CD4-positive, alpha-beta T cell treated with Interleukin-17A for 1 hour (primary cell): ENCODE data around the gene ANO2.

Experiments
- DNase-seq: peaks from one replicate; pipeline ENCODE4 v3.0.0-alpha.2; 2020

ANO2 gene

DNA sequence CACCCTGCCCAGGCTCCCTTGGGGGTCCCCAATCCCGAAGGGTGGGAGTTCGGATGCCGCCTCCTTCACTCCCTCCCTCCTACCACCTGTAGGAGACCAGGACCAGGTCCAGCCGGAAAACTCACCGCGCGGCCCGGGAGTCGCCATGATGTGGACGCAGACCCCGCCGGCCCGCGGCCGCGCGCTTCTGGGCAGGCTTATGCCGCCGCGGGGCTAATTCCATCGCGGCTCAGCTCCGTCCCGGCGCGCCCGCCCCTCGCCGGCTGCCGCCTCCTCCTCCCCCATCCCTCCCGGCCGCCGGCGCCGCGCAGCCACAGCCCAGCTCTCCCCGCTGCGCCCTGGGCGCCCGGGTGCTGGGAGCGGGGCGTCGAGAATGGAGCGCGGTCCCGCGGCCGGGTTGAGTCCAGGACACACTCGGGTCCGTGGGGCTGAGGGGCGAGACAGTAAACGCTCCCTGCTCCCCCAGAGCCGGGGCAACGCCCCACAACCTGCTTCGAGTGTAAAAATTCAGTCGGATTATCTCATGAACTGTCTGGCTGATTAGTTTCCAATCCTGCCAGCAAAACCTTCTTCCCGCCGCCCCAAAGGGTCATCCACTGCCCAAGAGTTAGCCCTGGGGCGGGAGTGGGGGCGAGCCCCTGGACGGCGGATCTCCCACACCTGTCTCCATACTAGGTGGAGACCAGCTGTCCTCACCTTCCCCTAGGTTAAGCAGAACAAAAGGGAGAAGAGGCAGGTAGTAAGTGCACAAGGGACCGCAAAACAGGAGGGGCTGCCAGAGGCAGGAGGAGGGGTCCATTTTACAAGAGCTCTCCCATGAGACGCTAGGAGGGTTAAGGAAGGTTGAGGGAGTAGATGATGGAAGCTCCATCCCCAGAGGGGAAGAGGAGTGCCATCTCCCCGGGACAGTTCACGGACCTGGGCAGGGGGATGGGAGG, at the start of gene ANO2:
Gene ANO2 (minus strand): TSS at position 189 of the 938 bp plus-strand sequence. CDS start 42 bp downstream, at position 147.
- DNase-seq, result no peak

DNA sequence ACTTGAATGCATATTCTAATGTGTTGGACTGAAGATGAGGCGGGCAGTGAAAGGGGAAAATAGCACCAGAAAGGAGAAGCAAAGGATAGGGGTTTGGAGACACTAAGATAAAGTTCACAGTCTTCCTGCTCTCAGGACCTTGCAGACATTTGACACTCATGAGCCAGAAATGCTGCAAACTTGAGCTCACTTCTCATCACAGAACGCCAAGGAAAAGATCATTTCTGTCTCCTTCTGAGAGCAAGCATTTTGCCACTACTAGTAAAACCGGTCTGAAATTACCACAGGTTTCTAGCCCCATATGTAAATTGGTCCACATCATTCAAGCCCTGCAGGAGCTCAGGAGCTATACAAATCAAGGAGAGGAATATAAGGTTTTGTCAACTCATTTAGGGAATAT, 44.6 kb upstream of the ANO2 start:
- no peak for DNase-seq

DNA sequence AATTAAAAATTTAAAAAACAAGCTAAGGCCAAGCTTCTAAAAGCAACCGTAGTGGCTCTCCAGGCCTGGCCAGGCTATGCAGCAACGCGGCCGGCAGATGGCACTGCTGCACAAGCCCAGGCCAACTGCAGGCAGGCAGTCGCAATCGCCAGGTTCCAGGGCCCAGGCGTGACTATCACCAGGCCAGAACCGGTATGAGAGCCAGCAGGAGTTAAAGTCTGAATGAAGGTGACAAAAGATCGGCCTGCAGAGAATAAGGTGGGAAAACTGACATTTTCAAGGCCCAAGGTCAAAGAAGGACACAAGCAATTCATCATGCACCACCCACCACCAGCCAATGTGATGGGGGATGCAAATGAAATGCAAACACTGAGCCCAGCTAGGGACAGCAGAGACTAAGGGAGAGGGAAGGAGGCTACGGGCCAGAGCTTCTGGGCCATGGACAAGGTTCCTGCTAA, 43.6 kb upstream of the ANO2 start:
- DNase-seq, result peak; percentile 62

DNA sequence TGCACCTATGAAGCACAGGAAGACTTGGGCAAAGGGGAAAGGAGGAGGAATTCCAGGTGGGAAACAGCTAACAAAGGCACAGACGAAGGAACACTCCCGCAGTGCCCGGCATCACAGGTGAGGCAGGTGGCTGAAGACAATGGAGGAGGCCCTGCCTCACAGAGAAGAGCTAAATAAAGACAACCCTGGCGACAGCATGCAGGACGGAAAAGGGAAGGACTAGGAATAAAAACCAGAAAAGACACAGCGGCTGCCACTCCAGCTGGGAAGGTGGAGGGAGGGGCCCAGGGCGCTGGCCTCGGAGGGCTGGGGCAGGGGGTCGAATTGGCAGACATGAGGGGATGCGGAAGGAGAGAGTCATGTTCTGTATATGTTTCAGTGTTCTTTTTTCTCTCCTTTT, 43.0 kb upstream of the ANO2 start:
- no peak for DNase-seq

DNA sequence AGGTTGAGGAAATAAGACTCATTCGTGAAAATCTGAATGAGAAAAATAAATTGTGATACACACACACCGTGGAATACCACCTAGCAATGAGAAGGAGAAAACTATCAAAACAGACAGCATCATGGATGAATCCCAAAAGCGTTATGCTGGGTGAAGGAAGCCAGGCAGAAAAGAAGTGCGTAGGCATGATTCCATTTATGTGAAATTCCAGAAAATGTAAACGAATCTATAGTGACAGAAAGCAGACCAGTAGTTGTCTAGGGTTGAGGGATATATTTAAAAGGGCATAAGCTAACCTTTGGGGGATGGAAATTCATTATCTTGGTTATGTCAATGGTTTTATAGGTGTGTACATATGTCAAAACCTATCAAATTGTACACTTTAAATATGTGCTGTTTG, 42.5 kb upstream of the ANO2 start:
- no peak for DNase-seq

DNA sequence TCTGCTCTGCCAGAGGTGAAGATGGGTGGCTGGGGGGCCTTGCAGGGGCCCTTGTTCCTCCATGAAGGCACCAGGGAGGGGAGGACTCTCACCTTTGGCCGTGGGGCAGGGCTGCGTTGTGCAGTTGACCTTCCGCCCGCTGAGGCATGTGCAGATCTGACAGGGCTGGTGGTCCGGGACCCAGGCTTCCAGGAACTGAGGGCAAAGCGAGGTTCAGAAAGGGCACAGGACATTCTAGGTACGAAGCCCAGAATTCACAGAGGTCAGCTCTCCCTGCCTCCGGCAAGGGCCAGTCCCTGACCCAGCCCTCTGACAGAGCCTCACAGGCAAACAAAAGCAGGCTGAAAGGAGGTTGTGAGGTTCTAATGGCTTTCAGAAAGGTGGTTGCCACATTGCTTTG, 40.4 kb upstream of the ANO2 start:
- DNase-seq, result no peak

DNA sequence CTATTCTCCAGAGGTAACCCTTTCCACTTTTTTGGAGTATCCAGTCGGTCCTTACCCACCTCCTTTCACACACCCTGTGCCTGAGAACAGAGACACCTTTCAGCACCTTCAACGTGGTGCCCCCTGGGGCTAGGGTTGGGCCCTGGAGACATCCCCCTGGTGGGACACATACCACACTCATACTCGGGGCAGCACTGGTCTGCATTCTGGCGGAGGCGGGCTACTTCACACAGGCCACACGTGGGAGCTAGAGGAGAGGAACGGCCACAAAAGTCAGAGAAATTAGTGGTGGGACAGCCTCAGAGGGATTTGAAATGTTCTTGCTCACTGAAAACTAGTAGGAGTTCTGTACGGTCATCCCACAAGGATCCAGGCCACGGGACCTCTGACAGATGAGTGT, 39.8 kb upstream of the ANO2 start:
- DNase-seq, result no peak

DNA sequence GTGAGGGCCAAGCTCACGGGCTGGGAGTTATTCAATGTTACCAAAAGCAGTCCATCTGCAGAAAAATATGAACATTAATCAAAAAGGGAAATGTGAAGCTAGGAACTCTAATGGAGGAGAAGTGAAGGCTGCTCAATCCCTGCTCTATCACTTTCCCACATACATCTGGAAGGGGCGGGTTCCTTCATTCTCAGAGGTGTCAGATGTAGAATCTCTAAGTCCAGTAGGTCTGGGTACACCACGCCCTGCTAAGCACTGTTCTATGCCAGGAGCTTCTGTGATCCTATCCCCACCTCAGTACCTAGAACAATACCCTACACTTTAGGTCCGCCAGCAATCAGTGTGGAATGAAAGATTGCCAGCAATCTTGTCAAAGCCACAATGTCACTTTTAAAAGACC, 37.0 kb upstream of the ANO2 start:
- no peak for DNase-seq

DNA sequence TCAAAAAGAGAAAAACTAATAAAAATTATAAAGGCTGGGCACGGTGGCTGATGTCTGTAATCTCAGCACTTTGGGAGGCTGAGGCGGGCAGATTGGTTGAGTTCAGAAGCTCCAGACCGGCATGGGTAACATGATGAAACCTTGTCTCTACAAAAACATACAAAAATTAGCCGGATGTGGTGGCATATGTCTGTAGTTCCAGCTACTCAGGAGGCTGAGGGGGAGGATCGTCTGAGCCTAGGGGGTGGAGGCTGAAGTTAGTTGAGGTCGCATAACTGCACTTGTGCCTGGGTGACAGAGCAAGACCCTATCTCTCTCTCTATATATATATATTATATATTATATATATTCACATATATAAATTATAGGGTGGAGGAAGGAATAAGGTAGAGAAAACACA, 32.5 kb upstream of the ANO2 start:
- no peak for DNase-seq

DNA sequence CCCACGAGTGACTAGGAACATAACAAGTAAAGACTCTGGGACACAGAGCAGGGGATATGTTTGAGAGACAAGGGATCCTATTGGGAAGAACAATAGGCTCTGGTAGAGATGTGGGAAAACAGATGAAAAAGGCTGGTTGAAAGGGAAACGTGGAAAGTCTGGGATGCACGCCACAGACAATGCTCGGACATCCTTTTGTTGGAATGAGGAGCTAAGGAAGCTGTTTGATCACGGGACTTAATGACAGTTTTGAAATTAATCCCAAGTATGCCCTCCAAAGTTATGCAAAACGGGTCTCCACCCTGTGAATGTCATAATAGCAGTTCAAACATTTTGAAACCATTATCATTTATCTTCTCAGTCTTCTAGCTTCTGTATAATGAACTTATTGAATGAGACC, 31.7 kb upstream of the ANO2 start:
- no peak for DNase-seq

DNA sequence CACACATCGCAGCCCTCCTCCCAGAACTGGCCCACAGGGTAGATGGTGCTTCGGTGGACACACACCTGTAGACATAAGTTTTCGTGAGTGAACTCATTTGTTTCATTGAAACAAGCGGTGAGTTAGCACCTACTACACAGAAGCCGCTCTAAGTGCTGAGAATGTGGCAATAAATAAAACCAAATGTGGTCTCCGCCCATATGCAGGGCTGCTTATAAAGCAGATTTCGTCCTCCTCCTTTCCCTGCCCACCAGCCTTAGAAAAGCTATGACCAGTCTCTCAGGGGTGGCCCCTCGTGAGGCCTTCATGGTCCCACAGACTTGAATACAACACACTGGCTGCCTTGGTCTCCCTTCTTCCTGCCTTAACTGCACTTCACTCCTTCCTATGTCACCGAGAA, 31.1 kb upstream of the ANO2 start:
- DNase-seq, result no peak

DNA sequence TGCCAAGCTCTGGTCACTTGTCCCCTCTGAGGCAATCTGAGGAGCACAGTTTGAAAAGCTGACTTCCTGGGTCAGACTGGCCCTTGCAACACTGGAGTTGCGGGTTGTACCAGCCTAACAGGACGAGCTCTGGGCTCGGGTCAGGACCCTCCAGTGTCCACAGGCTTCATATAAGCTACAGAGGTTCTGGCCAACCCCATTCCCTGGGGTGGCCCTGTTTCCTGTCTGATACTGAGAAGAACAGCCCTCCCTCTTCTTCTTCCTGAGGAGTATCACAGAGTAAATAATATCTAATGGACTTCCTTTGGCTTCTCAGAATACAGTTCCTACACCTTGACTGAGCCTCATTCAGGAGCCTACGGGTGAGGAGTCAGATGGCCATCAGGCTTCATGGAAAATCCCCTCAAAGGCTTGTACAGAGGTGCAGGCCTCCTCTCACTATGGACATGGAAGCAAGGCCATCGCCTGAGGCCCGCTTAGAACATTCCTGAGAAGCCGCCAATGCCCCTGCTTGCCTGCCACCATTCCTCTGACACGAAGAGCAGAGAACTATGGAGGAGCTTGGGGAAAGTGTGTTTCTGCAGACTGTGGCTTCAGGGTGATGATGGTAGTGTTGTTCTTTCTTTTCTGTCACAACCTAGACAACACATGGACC, 28.5 kb upstream of the ANO2 start:
- no peak for DNase-seq

DNA sequence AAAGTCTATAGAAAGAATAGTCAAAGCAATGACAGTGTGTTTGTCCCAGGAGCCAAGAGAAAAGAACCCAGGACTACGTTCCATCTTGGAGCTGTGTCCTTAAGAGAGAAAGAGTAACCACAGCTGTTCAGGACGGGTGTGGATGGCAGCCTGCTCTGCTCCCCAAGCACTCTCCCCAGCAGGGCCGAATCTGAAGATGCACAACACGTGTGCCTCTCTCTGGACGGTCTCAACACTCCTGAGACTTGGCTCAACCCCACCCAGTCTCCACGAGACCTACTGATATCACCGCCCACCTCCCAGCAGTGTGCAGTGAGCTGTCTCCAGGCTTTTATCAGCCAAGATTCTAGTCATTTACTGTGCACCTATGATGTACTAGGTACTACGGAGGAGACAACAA, 27.3 kb upstream of the ANO2 start:
- DNase-seq, result no peak

DNA sequence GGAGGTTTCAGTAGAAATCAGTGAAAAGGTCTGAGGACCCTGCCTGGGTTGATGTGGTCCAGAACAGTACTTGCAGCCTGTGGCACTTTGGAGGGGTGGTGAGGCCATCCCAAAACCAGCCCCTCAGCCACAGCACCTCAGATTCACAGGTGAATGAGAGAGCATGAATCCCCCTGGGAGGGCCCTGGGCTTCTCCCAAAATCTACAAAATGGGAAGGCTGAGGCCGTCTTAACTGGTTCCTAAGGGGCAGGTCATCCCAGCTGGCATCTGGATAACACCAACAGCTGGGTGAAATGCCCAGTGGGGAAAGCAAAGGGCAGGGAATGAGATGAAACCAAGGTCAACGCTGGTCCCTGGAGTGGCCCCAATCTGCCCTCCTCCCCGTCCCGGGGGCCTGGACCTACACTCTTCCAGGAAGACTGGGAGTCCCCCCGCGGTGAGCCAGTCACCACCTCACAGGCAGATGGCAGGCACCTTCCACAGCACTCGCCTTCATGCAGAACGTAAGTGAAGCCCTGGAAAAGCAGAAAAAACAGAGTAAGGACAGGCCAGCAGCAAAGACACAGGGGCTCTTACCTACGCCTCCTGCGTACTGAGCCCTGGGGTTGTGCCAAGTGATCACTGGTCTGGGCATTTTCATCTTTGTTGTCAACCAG, 26.3 kb upstream of the ANO2 start:
- DNase-seq, result no peak

DNA sequence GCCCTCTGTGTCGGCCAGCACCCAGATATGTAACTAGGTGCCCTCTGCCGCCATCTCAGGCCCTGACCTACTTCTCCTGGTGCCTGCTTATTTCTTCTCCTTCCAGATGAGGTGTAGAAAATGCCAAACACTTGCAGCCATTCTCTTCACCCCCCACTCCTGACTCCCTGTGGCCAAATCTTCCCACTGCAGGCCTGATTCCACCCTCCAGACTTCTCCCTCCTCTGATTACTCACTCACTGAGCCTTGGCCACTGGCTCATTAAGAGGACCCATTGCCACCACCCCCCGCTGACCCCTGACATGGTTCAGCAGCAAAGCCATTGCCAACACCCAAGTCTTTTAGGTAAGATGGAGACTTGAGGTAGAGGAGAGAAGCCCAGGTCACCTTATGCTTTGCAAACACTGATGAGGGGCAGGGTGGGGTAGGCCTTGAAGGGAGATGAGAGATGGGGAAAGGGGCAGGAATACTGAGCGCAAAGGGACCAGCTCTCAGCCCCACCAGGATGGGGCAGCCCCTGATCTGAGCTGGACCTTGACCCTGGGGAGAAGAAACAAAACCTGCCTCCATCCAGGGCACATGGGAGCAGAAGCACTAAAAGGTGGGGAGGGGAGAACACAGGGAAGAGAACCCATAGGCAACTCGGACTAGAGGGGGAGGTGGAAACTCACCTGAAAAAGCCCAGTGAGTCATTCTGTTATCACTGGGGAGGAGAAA, 25.1 kb upstream of the ANO2 start:
- DNase-seq, result no peak

DNA sequence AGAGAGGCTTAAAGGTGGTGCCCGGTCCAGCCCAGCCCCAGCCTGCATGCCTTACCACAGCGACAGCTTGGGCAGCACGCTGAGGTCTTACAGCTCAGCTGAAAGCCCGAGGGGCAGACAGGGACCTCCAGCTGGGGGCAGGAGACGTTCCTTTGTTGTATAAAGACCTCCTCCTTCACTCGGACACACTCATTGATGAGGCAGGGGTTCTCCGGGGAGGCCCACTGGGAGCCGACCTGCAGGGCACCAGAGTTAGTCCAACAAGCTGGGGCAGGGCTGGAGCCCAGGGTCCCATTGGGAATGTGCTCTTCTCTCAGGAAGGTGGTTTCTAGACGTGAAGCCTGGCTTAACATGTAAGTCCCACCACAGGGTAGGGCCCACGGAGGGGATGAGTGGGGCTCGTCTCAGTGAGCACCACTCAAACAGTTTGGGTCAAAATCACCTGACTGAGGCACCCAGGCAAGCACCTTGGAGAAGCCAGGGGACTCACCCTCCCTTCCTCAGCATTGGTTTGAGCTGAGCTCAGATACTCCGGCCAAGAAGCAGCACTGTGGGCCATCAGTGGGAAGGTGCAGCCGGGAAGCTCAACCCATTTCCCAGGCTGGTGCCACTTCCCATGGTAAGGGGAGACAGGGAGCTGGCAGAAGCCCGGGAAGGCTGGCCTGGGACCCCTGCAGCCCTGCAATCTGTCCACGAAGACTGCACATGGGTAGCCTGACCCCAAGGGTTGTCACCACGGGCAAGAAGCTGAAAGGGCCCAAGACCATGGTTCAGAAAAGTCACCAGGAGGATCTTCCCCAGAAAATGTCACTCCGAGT, 24.3 kb upstream of the ANO2 start:
- no peak for DNase-seq

DNA sequence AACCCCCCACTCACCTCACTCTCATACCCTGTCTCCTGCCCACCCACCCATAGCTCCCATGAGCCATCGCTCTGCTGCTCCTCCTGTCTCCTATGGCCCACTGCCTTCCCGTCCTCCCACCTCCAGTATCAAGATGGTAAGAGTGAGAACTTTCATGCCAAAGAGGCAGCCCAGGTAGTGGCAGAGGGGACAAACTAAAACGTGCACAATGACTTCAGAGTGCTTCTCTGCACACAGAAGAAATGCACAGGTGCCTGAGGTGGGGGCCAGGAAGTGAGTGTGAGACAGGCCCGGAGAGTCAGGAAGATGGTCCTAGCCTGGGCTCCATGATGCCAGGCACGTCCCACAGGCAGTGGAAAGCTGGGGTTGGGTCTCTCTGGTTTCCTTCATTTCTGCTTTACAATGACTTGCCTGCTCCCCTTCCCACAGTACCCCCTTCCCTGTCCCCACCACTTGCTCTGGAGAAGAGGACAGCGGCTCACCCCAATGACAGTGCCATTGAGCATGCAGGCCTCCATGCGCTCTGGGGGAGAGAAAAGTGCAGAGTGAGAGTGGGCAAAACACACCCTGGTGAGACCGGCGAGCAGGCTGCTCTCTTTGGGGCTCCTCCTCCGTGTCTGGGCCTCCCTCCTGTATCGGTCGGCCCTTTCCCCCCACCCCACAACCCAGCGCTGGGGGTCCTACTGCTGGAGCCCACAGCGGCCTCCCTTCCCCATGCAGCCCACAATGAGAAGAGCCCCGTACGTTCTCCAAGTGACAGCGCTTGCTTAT, 22.8 kb upstream of the ANO2 start:
- no peak for DNase-seq

DNA sequence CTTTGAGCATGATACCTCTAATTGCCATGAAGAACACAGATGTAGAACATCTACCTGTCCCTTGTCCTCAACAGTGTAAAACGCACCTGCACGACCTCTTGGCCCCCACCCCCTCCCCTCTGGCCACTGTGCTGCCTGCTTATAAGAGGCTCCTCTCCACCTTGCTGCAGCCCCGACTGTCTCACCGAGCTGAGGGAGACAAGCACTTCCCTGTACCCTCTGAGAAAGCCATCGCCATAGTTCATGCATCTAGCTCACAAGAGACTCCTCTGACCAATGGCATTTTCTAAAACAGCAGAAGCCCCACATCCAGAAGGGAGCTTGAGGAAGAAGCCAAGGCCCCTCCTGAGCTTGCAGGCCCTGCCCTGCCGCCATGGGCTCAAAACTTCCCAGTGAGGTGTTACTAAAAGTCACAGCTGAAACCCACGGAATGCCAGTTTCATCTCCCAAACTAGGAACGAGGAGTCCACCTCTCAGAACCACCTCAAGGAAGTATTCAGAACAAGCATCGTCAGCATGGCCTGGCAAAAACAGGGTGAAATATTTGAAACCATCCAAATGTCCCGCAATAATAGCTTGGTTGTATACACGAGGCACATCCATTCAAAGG, 21.5 kb upstream of the ANO2 start:
- DNase-seq, result no peak

DNA sequence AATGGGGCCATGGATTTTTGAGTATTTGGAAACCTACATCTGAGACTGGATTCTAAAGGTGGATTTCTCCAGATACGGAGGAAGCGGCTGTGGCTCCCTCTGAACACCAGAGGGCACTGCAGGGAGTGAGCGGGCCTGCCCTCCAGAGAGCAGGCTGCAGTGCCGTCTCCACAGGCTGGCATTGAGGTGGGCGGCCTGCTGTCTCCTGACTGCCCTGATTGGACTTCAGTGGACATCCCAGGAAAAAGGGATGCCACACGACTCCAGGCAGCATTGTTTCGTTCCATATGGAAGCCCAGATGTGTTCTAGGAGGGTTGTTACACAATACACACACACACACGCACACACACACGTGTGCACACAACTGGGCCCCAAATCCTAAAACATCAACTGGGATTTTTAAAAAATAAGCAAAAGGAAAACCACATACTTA, 20.9 kb upstream of the ANO2 start:
- peak; percentile 34 for DNase-seq

DNA sequence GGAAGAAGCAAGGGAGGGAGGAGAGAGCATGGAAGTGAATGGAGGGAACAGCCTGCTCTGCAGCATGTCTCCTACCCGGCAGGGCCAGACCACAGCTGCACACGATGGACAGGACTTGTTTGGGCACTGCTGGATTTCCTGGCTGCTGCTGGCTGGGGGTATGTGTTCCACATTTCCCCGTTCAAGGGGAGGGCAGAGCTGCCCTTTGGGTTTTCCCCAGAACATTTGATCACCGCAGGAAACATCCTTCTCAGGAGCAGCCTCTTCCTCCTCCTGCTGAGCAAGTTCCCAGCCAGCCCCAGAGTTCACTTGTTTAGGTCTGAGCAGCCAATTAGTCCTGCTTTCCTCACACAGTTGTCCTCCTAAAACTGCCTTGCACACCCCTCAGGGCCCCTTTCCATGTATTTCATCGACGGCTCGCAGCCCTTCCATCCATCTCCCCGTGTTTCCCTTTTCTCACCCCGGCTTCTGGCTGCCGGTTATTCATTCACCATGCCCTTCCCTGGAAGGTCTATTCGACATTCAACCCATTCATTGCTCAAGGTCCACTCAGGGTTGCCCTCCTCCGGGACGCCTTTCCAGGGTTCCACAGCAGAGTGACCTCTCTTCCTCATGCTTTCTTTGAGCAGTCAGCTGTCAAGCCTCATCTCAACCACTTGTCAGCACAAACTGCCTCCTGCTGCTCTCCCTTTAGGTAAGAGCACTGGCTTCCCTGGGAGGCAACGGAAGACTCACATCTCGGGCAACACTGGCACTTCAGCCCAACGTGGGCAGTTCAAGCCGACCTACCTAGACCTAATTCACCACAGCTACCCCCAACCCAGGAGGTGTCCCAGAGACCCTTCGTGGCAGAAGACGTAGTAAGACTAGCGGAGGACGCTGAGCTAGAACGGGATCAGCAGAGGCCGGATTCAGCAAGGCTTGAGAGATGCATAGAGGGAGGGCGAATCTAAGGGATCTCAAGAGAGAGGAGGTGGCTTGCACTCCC, 20.1 kb upstream of the ANO2 start:
- DNase-seq, result no peak
